Measurements from ENCODE around the gene ANXA9. TPM values are rescaled to one million over a fixed set of nuclear protein-coding genes. Genes with fewer than 3 reads are reported as not detected.

Gene ANXA9
- polyA plus RNA-seq, 3 donors = 12.4 to 16.7 (median 15.3) TPM

DNA sequence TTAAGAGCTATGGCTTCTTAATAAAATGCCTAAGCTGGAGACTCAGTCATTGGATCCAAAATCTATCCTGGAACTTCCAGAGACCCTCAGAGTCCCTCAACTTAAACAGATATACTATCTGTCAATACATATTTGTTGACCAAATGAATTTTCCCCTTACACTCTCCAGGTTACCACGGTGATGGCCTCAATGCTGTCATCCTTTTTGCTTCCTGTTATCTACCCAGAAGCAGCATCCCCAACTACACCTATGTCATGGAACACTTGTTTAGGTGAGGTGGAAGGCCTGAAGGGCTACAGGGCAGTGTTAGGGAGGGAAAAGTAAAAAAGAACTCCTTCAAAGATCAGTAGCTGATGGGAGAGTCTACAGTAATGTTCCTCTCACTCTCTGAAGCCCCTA is 61.1 kb downstream of the ANXA9 start:
- DNase-seq (ENCODE audit: low read depth in 3 of 3, low spot score in 2 of 3) = no peak

Other genes with a start within 250 kb of the ANXA9 start
- gene CTSS, start 216.5 kb upstream of the ANXA9 start, polyA plus RNA-seq (ENCODE audit: insufficient read length in 3 of 3) = 10 to 100 TPM; 12.0 to 14.3 (median 14.0) TPM
- 10 to 100 TPM; 15.7 to 29.3 (median 26.8) TPM for gene CTSK, start 174.0 kb upstream of the ANXA9 start, polyA plus RNA-seq (ENCODE audit: insufficient read length in 3 of 3)
- gene ARNT, start 105.7 kb upstream of the ANXA9 start, polyA plus RNA-seq (ENCODE audit: insufficient read length in 3 of 3) = 10 to 100 TPM; 54.9 to 56.9 (median 56.6) TPM
- gene CTXND2, start 95.2 kb upstream of the ANXA9 start, polyA plus RNA-seq (ENCODE audit: insufficient read length in 3 of 3) = under 1 TPM in 2 of 3 donors, not detected in 1; 0.12 to 0.21 TPM
- gene SETDB1, start 55.9 kb upstream of the ANXA9 start, polyA plus RNA-seq (ENCODE audit: insufficient read length in 3 of 3) = 10 to 100 TPM; 77.4 to 90.5 (median 84.1) TPM
- gene CERS2, start 7.5 kb upstream of the ANXA9 start, polyA plus RNA-seq (ENCODE audit: insufficient read length in 3 of 3) = 100 to 1,000 TPM; 297 to 304 (median 298) TPM
- 10 to 100 TPM; 38.4 to 41.3 (median 39.3) TPM for gene MINDY1, start 24.6 kb downstream of the ANXA9 start, polyA plus RNA-seq (ENCODE audit: insufficient read length in 3 of 3)
- 10 to 100 TPM; 49.1 to 51.8 (median 50.2) TPM for gene PRUNE1, start 26.2 kb downstream of the ANXA9 start, polyA plus RNA-seq (ENCODE audit: insufficient read length in 3 of 3)
- 1 to 10 TPM; 1.0 to 2.5 (median 1.7) TPM for gene BNIPL, start 54.3 kb downstream of the ANXA9 start, polyA plus RNA-seq (ENCODE audit: insufficient read length in 3 of 3)
- gene C1orf56, start 65.5 kb downstream of the ANXA9 start, polyA plus RNA-seq (ENCODE audit: insufficient read length in 3 of 3) = 10 to 100 TPM; 11.1 to 11.5 (median 11.3) TPM
- 10 to 100 TPM; 73.6 to 76.2 (median 73.8) TPM for gene CDC42SE1, start 77.3 kb downstream of the ANXA9 start, polyA plus RNA-seq (ENCODE audit: insufficient read length in 3 of 3)
- 10 to 100 TPM; 23.5 to 25.4 (median 25.1) TPM for gene MLLT11, start 78.1 kb downstream of the ANXA9 start, polyA plus RNA-seq (ENCODE audit: insufficient read length in 3 of 3)
- 10 to 100 TPM; 10.2 to 11.0 (median 10.7) TPM for gene GABPB2, start 88.5 kb downstream of the ANXA9 start, polyA plus RNA-seq (ENCODE audit: insufficient read length in 3 of 3)
- gene SEMA6C, start 164.3 kb downstream of the ANXA9 start, polyA plus RNA-seq (ENCODE audit: insufficient read length in 3 of 3) = 10 to 100 TPM; 20.9 to 22.8 (median 22.3) TPM
- 1 to 10 TPM; 1.2 to 1.5 (median 1.3) TPM for gene TNFAIP8L2, start 174.4 kb downstream of the ANXA9 start, polyA plus RNA-seq (ENCODE audit: insufficient read length in 3 of 3)
- 10 to 100 TPM; 17.1 to 21.9 (median 18.1) TPM for gene LYSMD1, start 183.6 kb downstream of the ANXA9 start, polyA plus RNA-seq (ENCODE audit: insufficient read length in 3 of 3)
- 10 to 100 TPM; 37.6 to 38.8 (median 38.5) TPM for gene SCNM1, start 183.9 kb downstream of the ANXA9 start, polyA plus RNA-seq (ENCODE audit: insufficient read length in 3 of 3)
- 1 to 10 TPM in 1 of 3 donors, under 1 TPM in 2; 0.48 to 1.0 (median 0.64) TPM for gene TMOD4, start 193.7 kb downstream of the ANXA9 start, polyA plus RNA-seq (ENCODE audit: insufficient read length in 3 of 3)
- gene VPS72, start 207.9 kb downstream of the ANXA9 start, polyA plus RNA-seq (ENCODE audit: insufficient read length in 3 of 3) = 10 to 100 TPM; 71.1 to 75.7 (median 73.5) TPM
- gene PIP5K1A, start 216.3 kb downstream of the ANXA9 start, polyA plus RNA-seq (ENCODE audit: insufficient read length in 3 of 3) = 10 to 100 TPM; 64.0 to 71.3 (median 65.4) TPM

Measured in right renal cortex interstitium (tissue), 3 donors.